ENCODE data around the gene CTRL.

DNA sequence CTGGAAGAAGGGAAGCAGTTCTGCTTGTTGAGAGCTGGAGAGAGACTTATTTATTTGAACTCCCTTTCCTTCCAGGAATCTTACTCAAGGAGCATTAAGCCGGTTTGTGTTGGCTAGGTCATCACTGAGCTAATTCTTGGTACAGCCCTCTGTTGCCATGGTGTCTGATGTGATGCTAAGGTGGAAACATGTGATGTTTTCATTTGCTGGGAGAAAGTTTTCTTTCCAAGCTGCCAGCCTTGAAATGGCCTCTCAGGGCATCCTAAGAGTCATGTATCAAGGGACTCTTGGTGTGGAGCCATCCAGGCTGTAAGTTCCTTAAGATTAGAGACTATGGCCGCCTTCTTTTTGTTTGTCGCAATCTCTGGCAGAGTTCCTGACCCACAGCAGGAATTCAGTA, 34.4 kb downstream of the CTRL start:
- no peak for TF ChIP-seq CTCF (IDR thresholded peaks at IDR 0.05)
- TF ChIP-seq POLR2A (IDR thresholded peaks at IDR 0.05): no peak
